Activated effector memory CD4-positive, alpha-beta T cell treated with Interleukin-2 at 50 U/mL for 16 hours (primary cell): ENCODE results near the gene ARHGAP10.
"Not testable (repeated sequence)": the region's sequence is repeated elsewhere in the genome, so short reads cannot be mapped to it uniquely, and the experiment has no call there.

Experiments
- DNase-seq: peaks from one replicate; pipeline ENCODE4 v3.0.0-alpha.2; 2020

Gene ARHGAP10

GRCh38 chr4:148076964-148077363 lies 345.1 kb downstream of the ARHGAP10 start:
- DNase-seq: no peak

- DNase-seq: no peak
These were observed 345.7 kb downstream of the ARHGAP10 start for GRCh38 chr4:148077581-148077980.

- DNase-seq: no peak
These were observed 346.2 kb downstream of the ARHGAP10 start for GRCh38 chr4:148078061-148078460.

- no peak for DNase-seq
These were observed 348.1 kb downstream of the ARHGAP10 start for GRCh38 chr4:148079961-148080360.

- DNase-seq: no peak
These were observed 349.4 kb downstream of the ARHGAP10 start for GRCh38 chr4:148081267-148081666.

- no peak for DNase-seq
These were observed 349.9 kb downstream of the ARHGAP10 start for GRCh38 chr4:148081745-148082144.

GRCh38 chr4:148083073-148083472 lies 351.2 kb downstream of the ARHGAP10 start:
- not testable (repeated sequence) for DNase-seq

GRCh38 chr4:148089624-148090023 lies 357.7 kb downstream of the ARHGAP10 start:
- DNase-seq: no peak

GRCh38 chr4:148090029-148090428 lies 358.1 kb downstream of the ARHGAP10 start:
- DNase-seq: no peak

- DNase-seq: no peak
These were observed 358.9 kb downstream of the ARHGAP10 start for GRCh38 chr4:148090503-148091476.

- DNase-seq: no peak
These were observed 360.0 kb downstream of the ARHGAP10 start for GRCh38 chr4:148091896-148092295.

- no peak for DNase-seq
These were observed 360.6 kb downstream of the ARHGAP10 start for GRCh38 chr4:148092316-148093014.

GRCh38 chr4:148093065-148093464 lies 361.2 kb downstream of the ARHGAP10 start:
- no peak for DNase-seq

- no peak for DNase-seq
These were observed 362.3 kb downstream of the ARHGAP10 start for GRCh38 chr4:148094149-148094548.

- no peak for DNase-seq
These were observed 363.5 kb downstream of the ARHGAP10 start for GRCh38 chr4:148095346-148095923.

- no peak for DNase-seq
These were observed 365.9 kb downstream of the ARHGAP10 start for GRCh38 chr4:148097801-148098200.

GRCh38 chr4:148101235-148101634 lies 369.3 kb downstream of the ARHGAP10 start:
- DNase-seq: no peak

GRCh38 chr4:148101790-148102189 lies 369.9 kb downstream of the ARHGAP10 start:
- no peak for DNase-seq

- no peak for DNase-seq
These were observed 371.9 kb downstream of the ARHGAP10 start for GRCh38 chr4:148103597-148104355.

- no peak for DNase-seq
These were observed 376.9 kb downstream of the ARHGAP10 start for GRCh38 chr4:148108766-148109165.

- DNase-seq: no peak
These were observed 377.3 kb downstream of the ARHGAP10 start for GRCh38 chr4:148109216-148109615.

GRCh38 chr4:148110169-148110568 lies 378.3 kb downstream of the ARHGAP10 start:
- DNase-seq: no peak
